GM04503 (cell line): Measurements from ENCODE around the gene PTPMT1.
"Not testable (repeated sequence)": the region's sequence is repeated elsewhere in the genome, so short reads cannot be mapped to it uniquely, and the experiment has no call there.

ENCODE experiments used
- DNase-seq: peaks from one replicate; pipeline ENCODE4 v3.0.0-alpha.2; 2012; ENCODE audit warnings: low read depth

PTPMT1 gene, protein sequence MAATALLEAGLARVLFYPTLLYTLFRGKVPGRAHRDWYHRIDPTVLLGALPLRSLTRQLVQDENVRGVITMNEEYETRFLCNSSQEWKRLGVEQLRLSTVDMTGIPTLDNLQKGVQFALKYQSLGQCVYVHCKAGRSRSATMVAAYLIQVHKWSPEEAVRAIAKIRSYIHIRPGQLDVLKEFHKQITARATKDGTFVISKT

GRCh38 chr11:47565340-47566148, at the start of gene PTPMT1:
PTPMT1 (plus strand) TSS chr11:47565599; CDS start chr11:47565623, 24 bp downstream.
- DNase-seq: no peak

DNA sequence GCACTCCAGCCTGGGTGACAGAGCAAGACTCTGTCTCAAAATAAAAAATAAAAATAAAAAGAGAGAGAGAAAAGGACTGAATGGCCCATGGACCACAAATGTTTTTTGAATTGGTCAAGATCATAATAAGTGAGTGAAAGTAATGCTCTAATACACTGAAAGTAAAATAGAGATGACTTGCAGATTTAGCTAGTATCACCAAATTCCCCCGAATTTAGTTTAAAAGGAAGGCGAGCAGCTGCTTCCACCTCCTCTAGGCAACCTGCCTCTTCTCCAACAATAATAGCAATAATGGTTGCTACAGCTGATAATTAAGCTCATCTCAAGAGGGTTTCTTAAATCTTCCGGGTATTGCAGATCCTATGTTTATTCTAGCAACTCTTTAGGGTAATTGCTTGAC, 49.2 kb upstream of the PTPMT1 start:
- no peak for DNase-seq

DNA sequence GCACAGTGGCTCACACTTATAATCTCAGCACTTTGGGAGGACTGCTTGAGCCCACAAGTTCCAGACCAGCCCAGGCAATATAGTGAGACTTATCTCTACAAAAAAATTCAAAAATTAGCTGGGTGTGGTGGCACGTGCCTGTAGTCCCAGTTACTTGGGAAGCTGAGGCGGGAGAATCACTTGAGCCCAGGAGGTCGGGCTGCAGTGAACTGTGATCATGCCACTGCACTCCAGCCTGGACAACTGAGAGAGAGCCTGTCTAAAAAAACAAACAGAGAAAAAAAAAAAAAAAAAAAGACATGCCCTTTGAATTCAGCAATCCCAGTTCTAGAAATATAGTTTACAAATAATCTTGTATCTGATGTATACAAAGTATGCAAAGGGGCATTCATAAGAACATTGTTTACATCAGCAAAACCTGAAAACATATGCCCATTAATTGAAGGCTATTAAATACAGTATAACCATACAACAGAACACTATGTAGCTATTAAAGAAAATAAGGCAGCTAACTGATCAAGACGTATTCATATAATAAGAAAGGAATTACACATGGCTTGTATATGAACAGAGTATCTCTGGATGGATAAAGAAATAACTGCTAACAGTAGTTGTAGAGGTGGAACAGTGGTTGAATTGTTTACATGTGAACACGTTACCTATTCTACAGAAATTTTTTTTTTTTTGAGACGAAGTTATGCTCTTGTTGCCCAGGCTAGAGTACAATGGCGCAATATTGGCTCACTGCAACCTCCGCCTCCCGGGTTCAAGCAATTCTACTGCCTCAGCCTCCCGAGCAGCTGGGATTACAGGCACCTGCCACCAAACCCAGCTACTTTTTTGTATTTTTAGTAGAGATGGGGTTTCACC, 48.2 kb upstream of the PTPMT1 start:
- DNase-seq: no peak

DNA sequence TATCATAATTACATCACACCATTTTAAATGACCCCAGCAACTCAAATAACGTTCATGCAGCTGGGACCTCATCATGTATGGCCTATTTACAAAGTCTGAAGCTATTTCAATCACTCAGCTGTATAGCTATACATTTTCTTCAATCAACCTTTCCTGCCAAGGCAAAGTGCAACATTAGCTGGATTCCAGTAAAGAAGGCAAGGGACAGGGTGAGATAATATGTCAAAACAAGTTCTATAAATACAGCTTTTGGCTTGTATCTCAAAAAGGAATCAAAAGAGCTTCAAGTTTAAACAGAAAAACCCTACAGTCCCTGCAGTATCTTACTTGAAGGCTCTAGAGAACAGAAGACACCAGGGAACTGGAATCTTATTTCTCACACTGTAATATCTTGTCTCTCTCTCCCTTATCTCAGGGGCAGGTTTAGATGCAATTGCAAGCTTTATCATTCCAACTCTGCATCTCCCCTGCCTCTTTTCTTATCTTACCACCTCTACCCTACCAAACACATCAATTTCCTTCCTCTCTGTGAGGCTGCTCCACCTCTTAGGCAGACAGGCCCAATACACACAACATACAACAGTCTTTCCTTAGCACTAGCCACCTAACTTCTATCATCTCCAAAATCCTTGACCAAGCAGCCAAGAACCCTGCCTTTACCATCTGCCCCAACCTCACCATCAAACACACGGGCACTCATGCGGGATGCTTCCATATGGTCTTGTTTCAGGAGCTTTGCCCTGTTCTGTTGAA, 47.0 kb upstream of the PTPMT1 start:
- DNase-seq: no peak

DNA sequence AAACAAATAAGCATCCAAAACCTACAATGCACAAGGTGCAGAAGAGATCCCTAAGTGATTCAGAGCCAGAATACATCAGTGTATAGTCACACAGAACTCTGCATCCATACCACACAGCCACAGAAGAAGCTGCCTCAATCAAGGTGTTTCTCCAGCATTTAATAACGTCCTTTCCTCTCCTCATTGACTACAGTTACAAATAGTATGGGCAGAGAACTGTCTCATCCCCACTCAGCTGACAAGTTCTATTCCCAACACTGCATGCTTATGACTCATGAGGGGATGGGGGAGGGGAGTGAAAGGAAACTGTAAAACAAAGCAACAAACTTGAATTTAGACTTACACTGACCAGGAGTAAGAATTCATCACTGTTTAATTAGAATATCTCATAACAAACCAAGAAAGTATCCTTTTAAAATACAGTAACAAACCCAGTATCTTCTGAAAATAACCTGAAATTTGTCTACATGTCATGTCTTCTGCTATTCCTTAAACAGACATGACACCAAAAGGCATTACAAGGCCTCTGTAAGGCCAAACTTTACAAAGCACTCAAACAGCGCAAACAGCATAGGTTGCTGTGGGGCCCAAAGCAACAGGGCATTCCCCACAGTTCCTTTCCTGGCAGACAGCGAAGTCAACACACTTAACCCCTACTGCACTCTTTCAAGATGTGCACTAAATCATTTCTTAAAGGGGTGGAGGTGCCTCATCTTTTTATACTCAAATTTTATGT, 41.7 kb upstream of the PTPMT1 start:
- DNase-seq: peak; percentile 47

DNA sequence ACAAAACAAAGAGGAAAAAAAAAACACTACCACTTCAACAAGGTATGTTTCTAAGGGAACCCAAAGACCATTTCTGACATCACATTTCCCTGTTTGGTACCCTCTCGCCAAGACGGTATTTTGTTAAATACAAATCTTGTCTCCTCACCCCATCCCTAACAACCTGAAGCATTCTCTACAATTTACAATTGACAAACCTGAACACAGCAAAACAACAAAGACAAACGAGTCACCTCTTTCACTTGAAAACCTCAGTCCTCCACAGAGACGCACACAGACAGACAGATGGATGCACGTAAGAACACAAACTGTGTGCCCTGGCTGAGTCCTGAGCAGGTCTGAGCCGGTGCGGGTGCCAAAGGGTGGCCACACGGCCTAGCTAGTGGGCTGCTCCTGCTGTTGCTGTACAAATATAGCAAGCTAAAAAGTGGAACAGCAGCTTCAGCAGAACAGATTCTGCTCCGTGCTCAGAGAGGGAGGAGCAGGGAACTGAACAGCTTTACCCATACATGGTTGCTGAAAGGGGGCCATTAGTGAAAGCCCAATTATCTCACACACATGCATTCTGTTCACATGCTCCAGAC, 41.0 kb upstream of the PTPMT1 start:
- no peak for DNase-seq

- DNase-seq: not testable (repeated sequence)
Measured at GRCh38 chr11:47526032-47526431, 39.4 kb upstream of the PTPMT1 start.

DNA sequence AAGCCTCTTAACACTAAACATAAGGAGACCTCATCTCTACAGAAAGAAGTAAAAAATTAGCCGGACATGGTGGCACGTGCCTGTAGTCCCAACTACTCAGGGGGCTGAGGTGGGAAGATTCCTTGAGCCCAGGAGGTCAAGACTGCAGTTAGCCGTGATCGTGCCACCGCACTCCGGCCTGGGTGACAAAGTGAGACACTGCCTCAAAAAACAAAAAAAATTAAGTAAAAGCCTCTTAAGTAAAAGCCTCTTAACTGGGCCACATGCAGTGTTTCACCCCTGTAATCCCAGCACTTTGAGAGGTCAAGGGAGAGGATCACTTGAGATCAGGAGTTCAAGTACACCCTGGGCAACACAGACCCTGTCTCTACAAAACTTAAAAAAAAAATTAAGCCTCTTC, 38.2 kb upstream of the PTPMT1 start:
- DNase-seq: no peak

- no peak for DNase-seq
Measured at GRCh38 chr11:47529951-47530350, 35.4 kb upstream of the PTPMT1 start.

DNA sequence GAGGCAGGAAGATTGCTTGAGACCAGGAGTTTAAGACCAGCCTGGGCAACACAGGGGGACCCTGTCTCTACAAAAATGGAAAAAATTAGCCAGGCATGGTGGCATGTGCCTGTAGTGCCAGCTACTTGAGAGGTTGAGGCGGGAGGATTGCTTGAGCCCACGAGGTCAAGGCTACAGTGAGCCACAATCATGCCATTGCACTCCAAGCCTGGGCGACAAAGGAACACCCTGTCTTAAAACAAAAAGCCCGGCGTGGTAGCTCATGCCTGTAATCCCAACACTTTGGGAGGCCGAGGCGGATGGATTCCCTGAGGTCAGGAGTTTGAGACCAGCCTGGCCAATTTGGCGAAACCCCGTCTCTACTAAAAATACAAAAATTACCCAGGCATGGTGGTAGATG, 34.7 kb upstream of the PTPMT1 start:
- DNase-seq: not testable (repeated sequence)

DNA sequence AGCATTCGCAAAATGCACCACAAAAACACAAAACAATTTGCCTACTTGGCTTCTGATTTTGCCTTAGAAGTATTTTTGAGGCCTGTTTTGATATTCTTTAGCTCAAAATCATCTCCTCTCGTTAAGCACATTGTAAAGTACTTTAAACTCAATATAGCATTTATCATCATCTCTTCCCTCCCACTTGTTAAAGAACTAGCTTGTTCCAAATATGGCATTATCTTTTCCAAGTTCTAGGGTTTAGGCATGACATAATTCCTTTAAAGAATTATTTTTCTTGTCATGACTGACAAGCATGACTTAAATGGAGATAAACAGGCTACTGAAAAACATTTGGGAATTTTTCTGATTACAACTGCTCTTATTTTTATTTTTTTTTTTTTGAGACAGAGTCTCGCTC, 33.7 kb upstream of the PTPMT1 start:
- no peak for DNase-seq

DNA sequence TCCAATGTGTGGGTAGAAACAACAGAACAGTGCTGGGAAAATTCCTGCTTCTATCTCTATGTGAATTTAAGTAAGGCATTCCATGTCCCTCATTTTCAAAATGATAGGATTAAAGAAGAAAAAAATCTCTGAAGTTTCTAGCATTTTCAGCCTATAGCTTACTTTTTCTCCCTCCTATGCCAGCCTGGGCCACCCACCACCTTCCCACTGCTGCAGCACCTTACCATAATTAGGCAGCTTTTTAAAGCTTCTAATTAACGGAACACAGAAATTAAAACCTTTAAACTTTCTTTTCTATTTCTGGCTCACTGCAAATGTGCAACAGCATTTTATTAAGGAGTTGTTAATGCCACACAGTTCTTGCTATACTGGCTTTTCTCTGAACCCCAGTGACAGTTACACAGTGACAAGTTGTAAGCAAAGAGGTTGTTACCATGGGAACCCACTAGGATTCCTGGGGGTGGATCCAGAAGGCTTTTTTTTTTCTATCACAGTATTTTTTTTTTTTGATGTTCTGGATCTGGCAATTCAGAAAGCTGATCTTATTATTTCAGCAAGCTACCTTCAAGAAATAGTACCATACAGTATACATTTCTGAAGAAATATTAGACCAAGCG, 32.7 kb upstream of the PTPMT1 start:
- DNase-seq: no peak

- peak; percentile 48 for DNase-seq
Measured at GRCh38 chr11:47533690-47534151, 31.7 kb upstream of the PTPMT1 start.

- DNase-seq: no peak
Measured at GRCh38 chr11:47534704-47535251, 30.6 kb upstream of the PTPMT1 start.

GRCh38 chr11:47536915-47537314, 28.5 kb upstream of the PTPMT1 start:
- DNase-seq: no peak

GRCh38 chr11:47538741-47539565, 26.4 kb upstream of the PTPMT1 start:
- no peak for DNase-seq

GRCh38 chr11:47539681-47540039, 25.7 kb upstream of the PTPMT1 start:
- no peak for DNase-seq

- DNase-seq: no peak
Measured at GRCh38 chr11:47541070-47541469, 24.3 kb upstream of the PTPMT1 start.

DNA sequence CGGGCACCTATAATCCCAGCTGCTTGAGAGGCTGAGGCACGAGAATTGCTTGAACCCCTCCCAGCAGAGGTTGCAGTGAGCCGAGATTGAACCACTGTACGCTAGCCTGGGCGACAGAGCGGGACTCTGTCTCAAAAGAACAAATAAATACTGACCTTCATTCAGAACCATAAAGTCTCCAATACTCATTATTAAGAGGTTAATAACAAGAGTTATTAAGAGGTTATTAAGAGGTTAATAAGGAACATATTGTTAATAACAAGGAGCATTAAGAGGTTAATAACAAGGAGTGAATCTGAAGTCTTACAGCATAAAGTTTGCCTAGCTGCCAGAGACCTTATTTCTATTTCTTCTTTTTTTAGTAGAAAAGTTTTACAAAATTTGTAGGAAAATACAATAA, 20.1 kb upstream of the PTPMT1 start:
- no peak for DNase-seq
